IgD-negative memory B cell (primary cell): ENCODE data around the gene PWP2. TPM values are rescaled to one million over a fixed set of nuclear protein-coding genes. Genes with fewer than 3 reads are reported as not detected.
"Not testable (repeated sequence)": the region's sequence is repeated elsewhere in the genome, so short reads cannot be mapped to it uniquely, and the experiment has no call there.

Experiments
- H3K27ac Mint-ChIP-seq, 3 donors: one replicate each; pipeline ENCODE4 v1.8.0; 2020 to 2022; ENCODE audit warnings: mild to moderate bottlenecking in 3 of 3, mixed read lengths in 3 of 3, moderate library complexity in 1 of 3
- H3K27me3 Mint-ChIP-seq: one replicate; pipeline ENCODE4 v1.8.0; 2021; ENCODE audit warnings: mixed read lengths
- H3K36me3 Mint-ChIP-seq: one replicate; pipeline ENCODE4 v1.8.0; 2020; ENCODE audit warnings: mild to moderate bottlenecking, mixed read lengths
- H3K4me1 Mint-ChIP-seq, 3 donors: one replicate each; pipeline ENCODE4 v1.8.0; 2020 to 2022; ENCODE audit warnings: mixed read lengths in 3 of 3, mild to moderate bottlenecking in 1 of 3
- H3K4me3 Mint-ChIP-seq, 4 donors: one replicate each; pipeline ENCODE4 v1.8.0; 2020 to 2022; ENCODE audit warnings: mild to moderate bottlenecking in 4 of 4, mixed read lengths in 4 of 4, moderate library complexity in 3 of 4
- H3K9me3 Mint-ChIP-seq, 3 donors: one replicate each; pipeline ENCODE4 v1.8.0; 2020 to 2021; ENCODE audit warnings: mixed read lengths in 3 of 3, mild to moderate bottlenecking in 1 of 3
- polyA plus RNA-seq: library from polyadenylated mRNA; unstranded; fragments of 300-500 nt; fragmentation: Illumina TruSeq; gene quantifications from one replicate; pipeline ENCODE4 v1.2.3, GENCODE V29; 2021

Gene PWP2
- polyA plus RNA-seq, 1 donor from 2014 or later, result 12.2 TPM

DNA sequence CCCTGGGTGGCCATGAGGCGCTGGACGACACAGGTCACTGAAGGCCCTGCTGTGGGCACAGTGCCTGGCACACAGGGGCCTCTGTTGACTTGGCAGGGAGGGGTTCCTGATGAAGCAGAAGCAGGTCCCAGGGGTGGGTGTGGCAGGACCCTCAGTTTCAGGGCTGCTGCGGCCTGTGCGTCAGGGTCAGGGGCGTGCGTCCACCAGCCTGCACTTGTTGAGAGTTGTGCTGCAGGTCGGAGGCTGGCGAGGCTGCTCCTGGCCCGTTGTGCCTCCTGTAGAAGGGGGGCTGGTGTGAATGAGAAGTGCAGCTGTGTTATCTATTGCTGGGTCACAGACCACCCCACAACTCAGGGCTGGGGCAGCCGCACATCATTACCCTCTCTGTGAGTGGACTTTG lies 35.3 kb downstream of the PWP2 start:
- not testable (repeated sequence) for H3K27me3 Mint-ChIP-seq, H3K4me1 Mint-ChIP-seq, H3K9me3 Mint-ChIP-seq, H3K27ac Mint-ChIP-seq, H3K36me3 Mint-ChIP-seq
- peak overlapping the region in 1 of 4 donors; percentile 49 for H3K4me3 Mint-ChIP-seq

GRCh38 chr21:44143380-44143779 lies 36.2 kb downstream of the PWP2 start:
- H3K27me3 Mint-ChIP-seq, H3K4me3 Mint-ChIP-seq, H3K27ac Mint-ChIP-seq, H3K4me1 Mint-ChIP-seq, H3K9me3 Mint-ChIP-seq, H3K36me3 Mint-ChIP-seq: not testable (repeated sequence)

DNA sequence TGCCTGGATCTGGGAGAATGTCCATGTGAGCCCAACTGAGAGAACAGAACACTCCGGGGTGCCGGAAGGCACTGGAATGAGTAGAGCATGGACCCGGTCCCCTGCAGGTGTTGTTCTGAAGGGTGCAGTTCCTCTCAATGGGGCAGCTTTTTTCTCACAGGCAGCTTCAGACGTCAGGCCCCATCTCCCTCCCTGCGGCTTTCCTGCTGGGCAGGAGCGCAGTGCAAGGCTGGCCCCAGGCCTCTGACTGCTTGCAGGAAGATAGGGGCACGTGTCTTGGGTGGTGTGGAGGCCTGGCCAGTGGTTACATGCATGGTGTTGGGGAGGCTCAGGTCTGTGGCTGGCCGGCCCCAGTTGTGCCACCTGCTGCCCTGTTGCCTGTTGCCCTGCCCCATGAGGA lies 36.8 kb downstream of the PWP2 start:
- H3K27ac Mint-ChIP-seq, result peak overlapping the region in 1 of 3 donors; percentile 65
- not testable (repeated sequence) for H3K27me3 Mint-ChIP-seq, H3K9me3 Mint-ChIP-seq, H3K36me3 Mint-ChIP-seq, H3K4me1 Mint-ChIP-seq, H3K4me3 Mint-ChIP-seq

- H3K4me3 Mint-ChIP-seq, H3K27ac Mint-ChIP-seq, H3K4me1 Mint-ChIP-seq, H3K27me3 Mint-ChIP-seq, H3K9me3 Mint-ChIP-seq, H3K36me3 Mint-ChIP-seq: not testable (repeated sequence)
Measured at GRCh38 chr21:44144784-44145602, 37.8 kb downstream of the PWP2 start.

GRCh38 chr21:44145616-44146015 lies 38.4 kb downstream of the PWP2 start:
- not testable (repeated sequence) for H3K4me3 Mint-ChIP-seq, H3K27me3 Mint-ChIP-seq

GRCh38 chr21:44147108-44147507 lies 39.9 kb downstream of the PWP2 start:
- not testable (repeated sequence) for H3K4me3 Mint-ChIP-seq, H3K4me1 Mint-ChIP-seq, H3K27me3 Mint-ChIP-seq, H3K27ac Mint-ChIP-seq, H3K36me3 Mint-ChIP-seq, H3K9me3 Mint-ChIP-seq

More at GRCh38 chr21:44145616-44146015, 38.4 kb downstream of the PWP2 start:
- H3K36me3 Mint-ChIP-seq, H3K9me3 Mint-ChIP-seq, H3K27ac Mint-ChIP-seq, H3K4me1 Mint-ChIP-seq: not testable (repeated sequence)

- not testable (repeated sequence) for H3K36me3 Mint-ChIP-seq, H3K27me3 Mint-ChIP-seq, H3K27ac Mint-ChIP-seq, H3K4me1 Mint-ChIP-seq, H3K9me3 Mint-ChIP-seq, H3K4me3 Mint-ChIP-seq
Measured at GRCh38 chr21:44150255-44150654, 43.1 kb downstream of the PWP2 start.

DNA sequence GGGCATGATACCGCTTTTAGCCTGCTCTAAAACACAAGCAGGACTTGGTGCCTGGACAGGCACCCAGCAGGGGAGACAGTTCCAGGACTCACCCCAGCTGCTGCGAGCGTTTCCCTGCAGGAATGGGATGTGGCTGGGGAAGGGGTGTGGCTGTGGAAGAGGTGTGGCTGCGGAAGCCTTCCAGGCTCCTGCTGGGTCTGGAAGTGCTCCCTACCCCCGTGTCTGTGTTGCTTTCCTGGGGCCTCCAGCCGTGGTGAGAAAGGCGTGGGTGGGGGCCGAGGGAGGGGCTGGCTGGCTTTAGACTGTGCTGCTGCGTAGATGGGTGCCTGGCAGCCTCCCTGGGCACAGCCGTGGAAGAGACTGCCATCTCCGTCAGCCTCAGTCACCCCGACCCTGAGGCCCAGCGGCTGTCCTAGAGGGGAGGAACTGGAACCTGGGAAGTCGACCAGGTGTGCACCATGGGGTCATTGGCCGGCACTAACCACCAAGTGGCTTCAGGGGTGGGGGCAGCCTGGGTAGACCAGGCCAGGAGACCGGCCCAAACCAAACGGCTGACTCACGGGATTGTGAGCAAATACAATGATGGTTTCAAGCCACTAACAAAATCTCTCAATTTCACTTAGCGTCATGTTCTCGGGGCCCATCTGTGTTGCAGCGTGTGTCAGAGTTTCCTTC lies 46.2 kb downstream of the PWP2 start:
- not testable (repeated sequence) for H3K36me3 Mint-ChIP-seq, H3K4me1 Mint-ChIP-seq, H3K27ac Mint-ChIP-seq, H3K9me3 Mint-ChIP-seq, H3K27me3 Mint-ChIP-seq, H3K4me3 Mint-ChIP-seq

DNA sequence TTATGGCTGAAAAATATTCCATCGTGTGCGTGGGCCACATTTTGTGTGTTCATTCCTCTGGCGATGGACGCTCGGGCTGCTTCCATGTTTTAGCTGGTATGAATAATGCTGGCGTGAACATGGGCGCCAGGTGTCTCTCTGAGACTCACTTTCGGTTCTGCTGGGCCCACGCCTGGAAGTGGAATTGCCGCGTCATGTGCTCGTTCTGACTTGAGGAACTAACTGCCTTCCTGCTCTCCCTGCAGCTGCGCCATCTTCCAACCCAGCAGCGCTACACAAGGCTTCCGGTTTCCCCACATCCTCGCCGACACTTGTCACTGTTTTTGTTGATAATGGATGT lies 46.7 kb downstream of the PWP2 start:
- not testable (repeated sequence) for H3K27me3 Mint-ChIP-seq, H3K36me3 Mint-ChIP-seq, H3K9me3 Mint-ChIP-seq, H3K4me3 Mint-ChIP-seq, H3K4me1 Mint-ChIP-seq, H3K27ac Mint-ChIP-seq

DNA sequence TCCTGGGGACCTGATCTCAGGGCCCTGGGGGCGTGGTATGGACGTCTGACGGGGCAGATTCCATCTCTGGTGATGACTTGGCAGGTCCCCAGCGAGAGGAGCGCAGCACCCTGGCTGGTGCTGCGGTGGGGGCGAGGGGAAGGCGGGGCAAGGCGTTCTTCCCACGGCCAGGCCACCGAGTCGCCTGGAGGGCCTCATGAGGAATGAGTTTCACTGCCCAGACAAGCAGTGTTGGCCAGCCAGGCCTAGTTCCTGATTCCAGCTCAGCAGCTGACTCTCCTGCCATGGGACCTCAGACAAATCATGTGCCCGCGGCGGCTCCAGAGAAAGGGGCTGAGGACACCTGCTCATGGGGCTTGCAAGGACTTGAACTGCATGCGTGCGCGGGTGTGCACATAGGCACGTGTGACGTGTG lies 47.6 kb downstream of the PWP2 start:
- H3K4me3 Mint-ChIP-seq, H3K36me3 Mint-ChIP-seq, H3K27ac Mint-ChIP-seq, H3K4me1 Mint-ChIP-seq, H3K9me3 Mint-ChIP-seq, H3K27me3 Mint-ChIP-seq: not testable (repeated sequence)

GRCh38 chr21:44155231-44155993 lies 48.2 kb downstream of the PWP2 start:
- H3K36me3 Mint-ChIP-seq, H3K27me3 Mint-ChIP-seq, H3K27ac Mint-ChIP-seq, H3K9me3 Mint-ChIP-seq, H3K4me1 Mint-ChIP-seq, H3K4me3 Mint-ChIP-seq: not testable (repeated sequence)

DNA sequence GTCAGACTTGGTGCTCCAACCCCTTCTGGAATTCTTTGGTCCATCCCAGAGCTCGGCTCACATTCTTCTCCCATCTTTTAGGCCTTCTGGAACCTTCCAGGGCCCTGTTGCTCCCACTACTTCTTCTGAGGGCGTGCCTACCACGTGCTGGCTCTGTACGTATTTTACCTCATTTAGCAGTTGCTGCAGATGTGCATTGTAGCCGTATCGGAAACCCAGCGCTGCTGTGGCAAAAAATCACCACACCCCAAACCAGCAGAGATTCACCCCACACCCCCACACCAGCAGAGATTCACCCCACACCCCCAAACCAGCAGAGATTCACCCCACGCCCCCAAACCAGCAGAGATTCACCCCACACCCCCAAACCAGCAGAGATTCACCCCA lies 48.8 kb downstream of the PWP2 start:
- H3K27ac Mint-ChIP-seq, H3K4me3 Mint-ChIP-seq, H3K36me3 Mint-ChIP-seq: not testable (repeated sequence)

GRCh38 chr21:44157439-44158081 lies 50.4 kb downstream of the PWP2 start:
- H3K27me3 Mint-ChIP-seq, H3K9me3 Mint-ChIP-seq, H3K4me1 Mint-ChIP-seq, H3K36me3 Mint-ChIP-seq: not testable (repeated sequence)
- Mint-ChIP-seq H3K27ac (peak overlapping the region in 1 of 3 donors; percentile 99), H3K4me3 (peak overlapping the region in 2 of 4 donors; percentile 77 to 83)

More for the DNA sequence above, 48.8 kb downstream of the PWP2 start:
- not testable (repeated sequence) for H3K9me3 Mint-ChIP-seq, H3K27me3 Mint-ChIP-seq, H3K4me1 Mint-ChIP-seq

DNA sequence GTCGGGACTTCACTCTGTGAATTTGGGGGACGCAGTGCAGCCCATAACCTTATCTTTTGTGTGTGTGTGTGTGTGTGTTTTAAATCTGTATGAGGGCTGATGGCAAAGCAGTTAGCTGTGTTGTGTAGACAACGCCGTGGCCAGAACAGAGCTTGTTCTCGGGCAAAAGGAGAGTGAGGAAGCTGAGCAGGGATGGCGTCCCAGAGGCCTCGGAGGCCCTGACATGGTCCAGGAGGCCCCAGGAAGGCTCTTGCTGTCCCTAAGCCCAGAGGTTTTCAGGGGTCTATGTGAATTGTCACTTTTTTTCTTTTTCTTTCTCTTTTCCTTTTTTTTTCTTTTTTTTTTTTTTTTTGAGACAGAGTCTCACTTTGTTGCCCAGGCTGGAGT lies 50.9 kb downstream of the PWP2 start:
- H3K4me1 Mint-ChIP-seq, H3K36me3 Mint-ChIP-seq, H3K27me3 Mint-ChIP-seq, H3K9me3 Mint-ChIP-seq: not testable (repeated sequence)
- peak overlapping the region in 1 of 3 donors; percentile 99 for H3K27ac Mint-ChIP-seq
- H3K4me3 Mint-ChIP-seq, result peak overlapping the region in 1 of 4 donors; percentile 57

DNA sequence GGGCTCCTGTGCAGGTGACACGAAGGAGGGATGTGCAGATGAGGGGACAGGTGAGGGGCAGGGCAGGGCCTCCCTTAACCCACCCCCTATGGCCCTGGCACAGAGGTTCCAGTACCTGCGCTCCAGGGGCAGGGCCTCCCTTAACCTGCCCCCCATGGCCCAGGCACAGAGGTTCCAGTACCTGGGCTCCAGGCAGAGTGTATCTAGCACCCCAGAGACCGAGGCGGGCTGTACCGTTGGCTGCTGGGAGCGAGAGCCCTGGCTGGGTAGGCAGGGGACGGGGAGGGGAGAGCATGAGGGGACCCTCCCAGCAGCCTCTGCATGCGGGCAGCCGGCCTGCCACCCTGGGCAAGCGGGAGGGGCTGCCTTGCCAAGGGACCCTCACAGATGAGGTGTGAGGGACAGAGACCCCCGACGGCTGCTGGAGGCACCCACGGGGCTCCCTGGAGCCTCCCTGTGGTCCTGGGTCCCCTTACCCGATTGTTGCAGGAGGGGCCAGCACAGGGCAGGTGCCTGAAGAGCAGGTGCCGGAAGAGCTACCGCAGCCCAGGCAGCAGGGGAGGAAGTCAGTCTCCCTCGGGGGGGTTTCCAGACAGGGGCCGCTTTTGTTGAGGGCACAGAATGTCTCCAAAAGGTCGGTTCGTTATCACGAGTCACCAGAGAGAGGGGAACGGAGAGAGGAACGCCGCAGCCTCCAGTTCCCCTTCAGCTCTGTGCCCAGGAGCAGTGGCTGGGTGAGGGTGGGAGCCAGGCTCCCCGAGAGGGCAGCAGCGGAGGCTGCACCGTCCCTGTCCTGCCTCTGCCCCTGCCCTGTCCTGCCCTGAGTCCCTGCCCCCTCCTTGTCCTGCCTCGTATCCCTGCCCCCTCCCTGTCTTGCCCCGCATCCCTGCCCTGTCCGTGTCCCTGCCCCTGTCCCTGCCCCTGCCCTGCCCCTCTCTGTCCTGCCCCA lies 52.4 kb downstream of the PWP2 start:
- H3K4me1 Mint-ChIP-seq, H3K36me3 Mint-ChIP-seq, H3K9me3 Mint-ChIP-seq, H3K27me3 Mint-ChIP-seq: not testable (repeated sequence)
- peak overlapping the region in 1 of 4 donors; percentile 72 for H3K4me3 Mint-ChIP-seq
- H3K27ac Mint-ChIP-seq, result peak overlapping the region in 1 of 3 donors; percentile 91
